GM18498 (cell line): ENCODE data around the gene SRD5A1.

Source experiments
- ATAC-seq: cut with Tn5 transposase; IDR thresholded peaks from one replicate; pipeline ENCODE4 v1.9.1; 2021; ENCODE audit warnings: mild to moderate bottlenecking, moderate library complexity; ENCODE audit not compliant: unreplicated experiment

The SRD5A1 gene

DNA sequence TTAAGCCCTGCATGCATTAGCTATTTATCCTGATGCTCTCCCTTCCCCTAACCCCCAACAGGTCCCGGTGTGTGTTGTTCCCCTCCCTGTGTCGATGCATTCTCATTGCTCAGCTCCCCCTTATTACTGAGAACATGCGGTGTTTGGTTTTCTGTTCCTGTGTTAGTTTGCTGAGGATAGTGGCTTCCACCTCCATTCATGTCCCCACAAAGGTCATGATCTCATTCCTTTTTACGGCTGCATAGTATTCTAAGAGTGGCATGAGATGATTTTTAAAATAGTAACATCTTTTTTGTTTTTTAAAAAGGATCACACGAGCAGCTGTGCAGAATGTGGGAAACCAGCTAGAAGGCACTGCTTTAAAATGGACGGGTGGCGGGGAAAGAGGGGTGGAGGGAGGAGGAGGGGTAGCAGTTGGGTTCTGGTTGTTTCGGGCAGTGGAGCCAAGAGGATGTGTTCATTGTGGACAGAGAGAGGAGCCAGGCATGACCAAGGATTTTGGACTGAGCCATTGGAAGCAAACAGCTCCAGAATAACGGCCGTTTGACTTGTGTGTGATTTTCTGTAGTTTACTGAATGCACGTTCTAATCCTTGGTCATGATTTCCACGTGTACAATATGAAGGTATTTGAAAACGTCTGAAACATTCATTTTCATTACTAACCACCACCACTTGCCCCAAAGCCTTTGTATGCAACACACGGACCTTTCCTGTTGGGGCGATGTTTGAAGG, 78.3 kb downstream of the SRD5A1 start:
- ATAC-seq, result peak; percentile 15

DNA sequence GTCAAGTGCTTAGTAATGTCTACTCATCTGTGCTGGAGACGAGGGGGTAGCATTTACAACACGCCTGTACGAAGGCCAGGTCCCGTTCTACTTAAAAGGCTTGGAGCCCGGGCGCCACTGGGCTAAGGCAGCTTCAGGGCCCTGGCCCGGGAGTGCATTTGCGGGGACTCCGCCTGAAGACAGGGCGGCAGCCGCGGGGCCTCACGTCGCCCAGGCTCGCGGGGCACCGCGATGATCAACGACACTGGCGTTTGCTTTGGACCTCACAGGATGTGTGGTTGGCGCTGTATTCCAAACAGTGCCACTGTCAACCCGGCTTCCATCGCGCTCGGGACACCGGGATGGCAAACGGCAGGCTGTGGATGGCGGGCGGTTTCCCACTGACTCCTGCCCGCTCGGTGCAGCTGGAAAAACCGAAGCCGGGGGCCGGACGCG, 78.9 kb downstream of the SRD5A1 start:
- ATAC-seq, result peak; percentile 21

DNA sequence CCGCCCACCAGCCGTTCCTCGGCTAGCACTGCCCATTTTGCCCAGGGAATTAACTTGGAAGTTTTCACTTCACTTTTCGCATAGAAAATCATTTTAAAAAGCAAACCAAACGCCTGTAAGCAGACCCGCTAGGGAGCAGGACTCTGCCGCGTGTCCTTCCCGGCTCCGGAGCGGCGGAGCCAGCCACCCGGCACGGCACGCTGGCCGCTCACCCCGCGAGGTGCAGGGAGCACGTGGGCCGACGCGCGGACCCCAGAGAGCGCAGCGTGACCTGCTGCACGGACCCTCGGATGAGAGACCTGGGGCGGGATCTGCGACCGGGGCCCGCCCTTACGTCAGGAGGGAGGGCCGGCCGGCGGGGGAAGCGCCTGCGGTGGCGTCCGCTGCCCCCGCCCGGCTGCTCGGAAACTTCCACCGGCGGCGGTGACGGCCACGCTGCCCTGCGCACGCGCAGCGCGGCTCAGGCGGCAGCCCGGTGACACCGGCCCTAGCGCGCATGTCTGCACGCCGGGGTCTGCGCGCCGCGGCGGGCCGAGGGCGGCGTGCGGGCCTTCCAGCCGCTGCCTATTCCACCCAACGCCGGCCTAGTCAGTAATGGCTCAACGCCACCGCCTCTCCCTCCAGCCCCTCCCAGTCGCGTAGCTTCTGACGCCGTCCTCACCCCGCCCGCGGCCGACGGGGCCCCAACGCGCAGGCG, 79.5 kb downstream of the SRD5A1 start:
- peak; percentile 66 for ATAC-seq

DNA sequence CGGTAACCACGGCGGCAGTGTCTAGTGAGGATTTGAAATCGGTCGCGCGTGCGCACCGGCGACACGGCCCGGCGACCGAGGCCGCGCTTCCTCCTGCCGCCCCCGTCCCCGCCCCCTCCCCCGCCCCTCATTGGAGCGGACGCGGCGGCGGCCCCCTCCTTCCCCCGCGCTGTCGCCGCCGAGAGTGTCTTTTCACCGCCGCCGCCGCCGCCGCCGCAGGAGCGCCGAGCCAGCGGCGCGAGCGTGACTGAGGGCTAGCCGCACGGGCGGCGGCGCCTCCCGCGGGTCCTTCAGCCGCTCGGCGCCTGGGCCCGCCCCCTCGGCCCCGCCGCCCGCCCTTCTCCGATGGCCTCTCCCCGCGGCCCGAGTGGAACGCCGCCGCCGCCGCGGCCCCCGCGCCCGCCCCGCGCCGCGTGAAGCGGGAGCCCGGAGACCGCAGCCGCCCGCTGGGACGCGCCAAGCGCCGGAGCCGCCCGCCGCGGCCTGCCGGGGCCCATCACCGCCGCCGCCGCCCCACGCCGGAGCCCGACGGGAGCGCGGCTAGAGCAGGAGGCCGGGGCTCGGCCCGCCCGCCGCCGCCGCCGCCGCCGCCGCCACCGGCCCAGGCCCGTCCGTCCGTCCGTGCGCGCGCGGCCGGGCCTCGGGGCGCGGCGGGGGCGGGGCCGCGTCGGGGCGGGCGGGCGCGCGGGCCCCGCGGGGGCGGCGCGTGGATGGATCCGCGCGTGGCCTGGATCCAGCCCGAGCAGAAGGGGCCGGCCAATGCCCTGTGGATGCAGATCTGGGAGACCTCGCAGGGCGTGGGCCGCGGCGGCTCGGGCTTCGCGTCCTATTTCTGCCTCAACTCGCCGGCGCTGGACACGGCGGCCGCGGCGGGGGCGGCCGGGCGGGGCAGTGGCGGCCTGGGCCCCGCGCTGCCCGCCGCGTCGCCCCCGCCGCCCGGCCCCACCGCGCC, 80.3 kb downstream of the SRD5A1 start, which contains the start of gene TENT4A:
TENT4A (plus strand) TSS at position 159 of the 952 bp plus-strand sequence; CDS start at position 711, 552 bp downstream.
- ATAC-seq, result peak; percentile 28

DNA sequence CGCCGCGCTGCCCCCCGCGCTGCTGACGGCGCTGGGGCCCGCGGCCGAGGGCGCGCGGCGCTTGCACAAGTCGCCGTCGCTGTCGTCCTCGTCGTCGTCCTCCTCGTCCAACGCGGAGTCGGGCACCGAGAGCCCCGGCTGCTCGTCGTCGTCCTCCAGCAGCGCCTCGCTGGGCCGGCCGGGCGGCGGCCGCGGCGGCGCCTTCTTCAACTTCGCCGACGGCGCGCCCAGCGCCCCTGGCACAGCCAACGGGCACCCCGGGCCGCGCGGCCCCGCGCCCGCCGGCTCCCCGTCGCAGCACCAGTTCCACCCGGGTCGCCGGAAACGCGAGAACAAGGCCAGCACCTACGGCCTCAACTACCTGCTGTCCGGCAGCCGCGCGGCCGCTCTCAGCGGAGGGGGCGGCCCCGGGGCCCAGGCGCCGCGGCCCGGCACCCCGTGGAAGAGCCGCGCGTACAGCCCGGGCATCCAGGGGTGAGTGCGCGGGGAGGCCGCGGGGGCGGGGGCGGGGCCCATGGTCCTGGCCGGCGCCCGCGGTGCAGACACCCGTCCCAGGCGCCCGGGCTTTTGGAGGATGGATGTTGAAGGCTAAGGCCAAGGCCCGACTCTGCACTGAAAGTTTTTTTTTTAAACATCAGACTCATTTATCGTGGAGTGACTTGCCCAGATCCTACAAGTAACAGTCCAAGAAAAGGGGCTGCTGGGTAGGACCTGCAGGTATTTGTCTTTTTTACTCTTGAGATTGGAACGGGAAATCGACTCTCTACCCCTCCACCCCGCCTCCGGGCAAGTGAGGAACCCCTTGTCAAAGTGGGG, 81.2 kb downstream of the SRD5A1 start:
- ATAC-seq, result peak; percentile 6

DNA sequence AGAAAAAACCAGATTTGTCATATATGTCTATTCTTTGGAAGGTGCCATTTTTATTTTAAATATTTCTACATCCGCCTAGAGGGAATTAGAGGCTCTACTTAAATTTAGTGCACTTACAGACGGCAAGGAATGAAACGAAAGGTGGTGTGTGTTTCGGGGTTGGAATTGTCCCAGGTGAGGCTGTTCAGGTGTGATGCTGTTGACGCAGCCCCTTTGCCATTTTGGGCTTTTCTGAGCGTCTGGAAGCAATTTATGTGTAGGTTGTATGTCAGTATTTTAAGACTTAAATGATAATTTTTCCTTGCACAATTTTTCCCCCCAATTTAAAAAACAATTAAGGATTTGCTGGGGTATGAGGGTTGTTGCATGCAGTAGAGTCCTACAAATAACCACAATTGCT, 82.0 kb downstream of the SRD5A1 start:
- ATAC-seq, result no peak

DNA sequence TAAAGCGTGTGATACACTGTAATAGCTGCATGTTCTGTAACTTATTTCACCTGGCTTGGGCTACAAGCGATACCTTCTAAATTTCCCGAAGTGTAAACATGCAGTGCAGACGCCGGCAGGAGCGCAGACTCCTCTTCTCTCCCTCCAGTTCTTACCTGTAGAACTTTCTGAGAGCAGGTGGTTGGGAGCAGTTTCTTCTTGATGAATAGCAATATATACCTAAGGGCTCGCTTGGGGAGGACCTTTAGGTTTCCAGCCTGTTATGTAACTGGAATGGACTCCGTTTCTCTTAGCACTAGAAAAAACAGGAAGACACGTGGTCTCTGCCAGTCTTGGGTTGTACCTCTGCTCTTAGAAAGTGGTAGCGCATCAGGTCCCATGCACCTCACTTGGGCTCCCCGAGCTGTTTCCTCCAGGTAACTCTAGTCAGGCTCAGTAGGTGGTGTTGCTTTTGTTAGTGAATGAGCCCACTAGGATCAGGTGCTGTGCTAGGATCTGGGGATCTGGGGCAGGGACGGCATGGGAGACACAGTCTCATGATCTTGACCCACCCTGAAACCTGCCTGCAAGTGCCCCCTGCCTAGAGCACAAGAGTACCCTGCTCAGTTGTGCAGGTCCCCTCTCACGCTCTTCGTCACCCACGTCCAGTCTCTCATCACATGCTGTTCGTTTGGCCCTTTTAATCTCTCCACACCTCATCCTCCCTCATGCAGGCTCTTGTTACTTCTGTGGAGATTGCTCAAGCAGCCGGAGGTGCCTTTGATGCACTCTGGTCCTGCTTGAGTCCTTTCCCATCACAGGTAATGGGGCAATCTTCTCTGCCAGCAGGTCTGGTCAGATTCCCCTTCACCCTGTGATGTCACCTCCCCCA, 82.8 kb downstream of the SRD5A1 start:
- ATAC-seq, result no peak

DNA sequence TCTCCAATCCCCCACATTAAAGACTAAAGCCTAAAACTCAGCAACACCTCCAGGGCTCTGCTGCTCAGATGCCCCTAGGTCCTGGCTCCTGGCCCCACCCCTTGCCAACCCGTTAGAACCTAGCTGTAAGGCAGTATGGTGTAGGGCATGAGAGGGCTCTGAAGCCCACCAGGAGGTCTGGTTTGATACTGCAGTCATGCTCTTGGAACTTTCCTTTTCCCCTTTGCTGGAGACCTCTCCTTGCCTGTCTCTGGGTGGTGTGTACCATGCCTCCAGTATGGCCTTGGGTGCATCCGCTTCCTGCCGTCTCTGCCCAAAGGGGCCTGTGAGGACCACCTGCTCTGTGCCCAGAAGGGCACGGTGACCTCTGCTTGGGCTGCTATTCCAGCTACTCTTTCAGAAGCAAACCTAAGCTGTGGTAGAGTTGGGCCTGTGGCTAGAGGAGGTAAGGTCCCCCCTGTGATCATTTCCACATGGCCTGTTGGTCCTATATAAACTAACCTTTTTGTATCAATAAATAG, 83.4 kb downstream of the SRD5A1 start:
- no peak for ATAC-seq

DNA sequence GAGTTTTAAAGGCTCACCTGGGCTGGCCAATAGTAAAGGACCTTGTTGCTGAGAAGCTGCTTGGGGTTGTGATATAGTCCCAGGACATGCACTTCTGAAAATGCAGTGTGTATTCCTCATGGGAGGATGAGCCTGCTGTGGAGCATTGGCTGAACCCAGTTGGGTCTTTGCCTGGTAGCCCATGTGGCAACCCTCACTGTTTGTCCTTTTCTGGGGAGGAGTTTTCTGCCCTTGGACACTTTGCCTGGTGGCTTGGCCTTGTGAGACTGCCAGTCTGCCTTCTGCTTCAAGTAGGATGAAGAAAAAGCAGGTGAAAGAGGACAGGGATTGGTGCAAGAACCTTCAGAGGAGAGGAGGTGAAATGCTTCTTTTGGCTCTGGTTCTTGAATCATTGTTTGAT, 84.0 kb downstream of the SRD5A1 start:
- no peak for ATAC-seq

DNA sequence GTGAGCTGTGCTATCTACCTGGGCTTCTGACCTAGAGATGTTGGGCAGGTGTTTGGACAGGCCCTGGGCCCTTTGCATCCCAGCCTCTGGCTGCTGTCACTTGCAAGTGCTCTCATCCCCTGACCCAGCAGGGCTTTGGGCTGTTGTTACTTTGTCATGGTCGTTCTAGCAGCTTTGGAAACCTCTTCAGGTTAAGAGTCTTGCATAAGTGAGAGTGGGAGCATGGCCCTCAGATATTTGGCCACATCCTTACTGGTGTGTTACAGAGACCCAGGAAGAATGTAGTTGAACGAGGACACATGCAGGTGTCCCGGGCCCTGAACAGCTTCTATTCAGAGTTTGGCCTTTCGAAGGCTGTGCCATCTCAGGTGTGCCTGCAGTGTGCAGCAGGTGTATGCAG, 84.4 kb downstream of the SRD5A1 start:
- no peak for ATAC-seq

DNA sequence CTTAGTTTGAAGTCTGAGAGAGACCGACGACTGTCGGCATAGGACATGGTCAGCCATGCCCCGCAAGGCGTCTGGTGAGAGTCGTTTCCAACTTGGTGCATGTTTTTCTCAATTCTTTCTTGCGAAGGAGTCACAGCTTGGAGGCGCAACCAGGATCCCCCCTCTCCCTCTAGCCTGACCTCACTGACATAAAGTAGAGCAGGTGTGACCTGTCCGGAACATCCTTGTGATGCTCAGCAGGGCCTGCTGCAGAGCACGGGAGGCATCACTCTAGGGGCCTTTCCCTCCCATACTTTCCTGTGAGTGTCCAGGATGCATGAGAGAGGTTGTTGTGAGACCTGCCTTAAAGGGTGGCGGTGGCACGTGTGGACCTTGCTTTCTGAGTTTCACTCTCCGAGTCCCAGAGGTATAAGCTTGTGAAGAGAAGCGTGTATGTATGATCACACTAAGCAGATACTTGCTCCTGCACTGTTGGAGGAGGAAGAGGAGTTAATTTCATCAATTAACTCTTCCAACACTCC, 85.0 kb downstream of the SRD5A1 start:
- no peak for ATAC-seq

DNA sequence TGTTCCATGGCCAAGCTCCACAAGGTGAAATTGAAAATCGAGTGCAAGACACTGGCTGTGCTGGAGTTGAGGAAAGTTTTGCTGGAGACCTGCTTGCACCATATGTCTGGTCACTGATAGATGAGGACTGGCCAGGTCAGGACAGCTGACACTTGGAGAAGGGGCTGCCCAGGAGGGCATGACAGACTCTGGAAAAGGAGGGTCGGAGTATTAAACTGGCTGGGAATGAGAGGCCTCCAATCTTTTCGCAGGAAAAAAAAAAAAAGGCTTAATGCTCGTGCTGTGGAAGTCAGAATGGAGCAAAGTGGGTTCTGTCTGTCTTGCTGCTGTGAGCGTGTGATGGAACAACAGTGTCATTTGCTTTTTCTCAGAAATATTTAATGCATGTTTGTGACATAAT, 85.5 kb downstream of the SRD5A1 start:
- ATAC-seq, result no peak

DNA sequence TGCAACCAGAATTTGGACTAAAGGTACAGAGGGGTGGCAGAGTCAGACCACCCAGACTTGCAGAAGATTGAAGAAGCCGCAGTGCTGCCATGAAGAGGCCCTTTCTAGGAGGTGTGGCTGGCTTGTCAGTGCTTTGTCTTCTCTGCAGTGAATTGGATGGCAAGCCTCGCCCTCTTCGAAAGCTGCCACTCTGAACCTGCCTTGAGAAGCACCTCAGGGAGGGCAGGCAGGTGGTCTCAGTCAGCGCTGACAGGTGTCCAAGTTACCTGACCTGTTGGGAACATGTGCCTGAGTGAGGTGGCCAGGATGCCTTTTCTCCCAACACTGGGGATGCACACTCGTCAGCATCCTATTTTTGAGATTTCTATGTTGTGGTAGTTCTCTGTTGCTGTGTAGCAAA, 86.2 kb downstream of the SRD5A1 start:
- ATAC-seq, result no peak

DNA sequence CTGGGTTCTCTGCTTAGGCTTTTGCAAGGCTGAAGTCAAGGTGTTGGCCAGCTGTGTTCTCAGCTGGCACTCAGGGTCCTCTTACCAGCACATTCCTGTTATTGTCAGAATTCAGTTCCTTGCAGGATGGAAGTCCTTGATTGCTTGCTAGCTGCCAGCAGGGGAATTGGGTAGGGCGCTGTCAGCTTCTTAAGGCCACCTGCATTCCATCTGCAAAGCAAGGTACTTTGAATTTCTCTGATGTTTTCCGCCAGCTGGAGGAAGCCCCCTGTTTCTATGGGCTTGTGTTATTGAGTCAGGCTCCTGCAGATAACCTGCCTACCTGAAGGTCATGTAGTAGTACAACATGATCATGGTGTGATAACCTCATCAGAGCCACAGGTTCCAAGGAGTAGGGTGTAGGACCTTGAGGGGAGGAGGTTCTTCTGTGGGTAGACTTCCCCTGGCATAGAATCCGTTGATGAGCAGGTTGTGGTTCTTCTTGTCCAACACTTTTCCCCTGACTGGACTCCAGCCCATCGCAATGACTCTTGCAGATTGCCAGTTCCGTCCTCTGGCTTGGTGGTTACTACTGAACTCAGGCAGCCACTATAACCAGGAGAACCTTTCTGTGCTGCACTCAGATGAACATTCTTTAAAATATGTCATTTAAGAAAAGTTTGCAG, 86.8 kb downstream of the SRD5A1 start:
- ATAC-seq, result no peak

DNA sequence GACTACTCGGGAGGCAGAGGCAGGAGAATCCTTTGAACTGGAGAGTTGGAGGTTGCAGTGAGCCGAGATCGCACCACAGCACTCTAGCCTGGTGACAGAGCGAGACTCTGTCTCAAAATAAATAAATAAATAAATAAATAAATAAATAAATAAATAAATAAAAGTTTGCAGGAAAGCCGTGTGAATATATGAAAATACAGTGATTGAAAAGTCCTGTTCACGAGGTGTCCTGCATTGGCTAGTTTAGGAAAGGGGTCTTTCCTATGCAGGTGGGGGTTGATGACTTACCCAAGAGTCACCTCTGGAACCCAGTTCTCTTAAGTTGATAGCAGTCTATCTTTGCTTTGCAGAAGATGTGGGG, 87.3 kb downstream of the SRD5A1 start:
- no peak for ATAC-seq

DNA sequence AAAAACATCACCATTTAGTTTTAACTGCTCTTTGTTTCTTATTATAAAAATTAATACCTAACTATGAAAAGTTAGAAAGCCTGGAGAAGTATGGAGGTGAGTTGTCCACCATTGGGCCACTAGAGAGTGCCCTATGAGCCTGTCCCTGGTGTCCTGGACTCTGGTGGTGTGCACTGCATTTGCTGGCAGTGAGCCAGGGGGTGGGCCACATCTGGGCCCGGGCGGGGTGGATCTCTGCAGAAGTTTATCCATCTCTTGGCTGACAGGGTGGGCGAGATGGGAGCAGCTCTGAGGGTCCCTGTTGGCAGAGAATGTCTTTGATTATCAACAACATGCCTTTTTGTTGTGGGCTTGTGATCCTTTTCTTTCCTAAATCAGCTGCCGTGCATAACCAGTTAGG, 88.2 kb downstream of the SRD5A1 start:
- peak; percentile 2 for ATAC-seq

DNA sequence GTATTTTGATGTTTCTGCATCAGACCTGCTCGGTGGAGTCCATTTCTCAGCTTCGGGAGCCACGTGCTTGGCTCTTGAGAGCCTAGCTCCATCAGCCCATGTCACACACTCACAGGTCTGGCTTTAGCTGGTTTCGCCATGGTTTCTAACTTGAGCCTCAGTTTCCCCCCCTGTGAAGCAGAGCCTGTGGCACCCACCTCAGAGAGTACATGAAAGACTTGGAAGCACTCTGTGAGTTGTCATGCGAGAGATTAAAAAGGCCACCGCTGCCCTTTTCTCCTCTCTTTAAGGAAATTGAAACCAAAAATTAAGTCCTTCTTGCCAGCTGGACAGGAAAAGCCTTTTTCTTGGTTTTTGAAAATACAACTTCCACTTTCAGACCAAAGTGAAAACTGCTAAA, 88.8 kb downstream of the SRD5A1 start:
- ATAC-seq, result peak; percentile 57

DNA sequence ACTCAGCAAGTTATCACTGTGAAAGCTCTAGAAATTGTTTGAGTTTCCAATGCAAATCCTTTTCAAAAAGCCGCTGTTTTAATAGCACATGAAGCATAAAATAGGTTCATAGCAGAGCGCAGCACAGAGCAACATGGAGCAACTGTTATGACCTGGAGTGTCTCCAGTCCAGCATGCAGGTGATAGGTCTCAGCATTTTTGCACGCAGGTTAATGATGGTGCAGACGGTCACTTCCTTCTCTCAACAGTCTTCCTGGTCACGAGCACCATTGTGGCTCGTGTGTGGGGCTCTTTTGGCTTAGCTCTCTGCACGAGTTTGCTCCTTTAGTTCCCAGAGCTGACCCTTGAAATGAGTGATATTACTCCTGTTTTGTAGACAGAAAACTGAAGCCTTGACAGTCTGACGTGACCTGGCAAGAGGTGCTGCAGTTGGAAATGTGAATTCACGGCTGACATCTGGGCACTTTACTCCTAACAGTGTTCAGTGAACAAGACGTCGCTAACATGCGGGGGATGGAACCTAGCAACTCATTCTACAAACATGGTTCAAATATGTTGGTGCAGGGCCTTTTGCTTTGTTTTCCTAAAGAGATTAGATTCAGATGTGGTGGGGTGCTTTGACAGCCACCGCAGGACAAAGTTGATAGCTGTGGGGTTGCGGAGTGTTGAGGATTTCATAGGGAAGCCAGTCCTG, 90.0 kb downstream of the SRD5A1 start:
- ATAC-seq, result no peak
